GM12864 (cell line): ENCODE measurements around the gene CPEB2.

Experiments
- DNase-seq: peaks from one replicate; pipeline ENCODE4 v3.0.0-alpha.2; 2011; ENCODE audit warnings: low read depth
- H3K4me3 ChIP-seq: 2 replicates; pipeline ENCODE4 v1.5.1; 2011; ENCODE audit warnings: mild to moderate bottlenecking, low read depth, low read length, control low read depth
- CTCF ChIP-seq: IDR thresholded peaks from 2 replicates; pipeline ENCODE4 v1.5.1; 2011; ENCODE audit warnings: low read depth, mild to moderate bottlenecking, moderate library complexity, low read length, control low read depth, inconsistent platforms; ENCODE audit errors: missing control alignments

Gene CPEB2

DNA sequence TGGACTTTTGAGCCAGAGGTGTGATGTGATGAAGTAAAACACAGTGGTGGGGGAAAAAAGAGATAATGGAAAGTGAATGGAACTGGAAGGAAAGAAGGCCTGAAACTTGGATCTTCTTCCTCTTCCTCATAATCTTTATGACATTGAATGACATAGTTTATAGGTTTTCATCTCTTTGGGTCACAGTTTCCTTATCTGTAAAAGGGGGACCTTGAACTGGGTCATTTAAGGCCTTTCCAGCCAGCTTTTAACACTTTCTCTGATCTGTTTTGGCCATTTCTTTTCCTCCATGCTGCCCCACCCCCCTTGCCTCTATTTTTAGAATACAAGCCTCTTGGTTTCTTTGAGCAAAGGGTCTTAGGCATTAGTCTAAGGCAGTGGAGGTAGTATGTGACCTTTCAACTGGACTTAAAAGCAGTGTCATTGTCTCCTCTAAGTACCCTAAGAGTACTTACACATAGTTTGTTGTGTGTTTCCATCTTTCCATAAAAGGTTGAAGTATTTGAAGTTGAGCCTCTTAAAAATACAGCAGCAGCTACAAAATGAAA lies 7.8 kb downstream of the CPEB2 start:
- DNase-seq = no peak
- TF ChIP-seq CTCF = no peak
- no peak overlapping the region for H3K4me3 ChIP-seq

DNA sequence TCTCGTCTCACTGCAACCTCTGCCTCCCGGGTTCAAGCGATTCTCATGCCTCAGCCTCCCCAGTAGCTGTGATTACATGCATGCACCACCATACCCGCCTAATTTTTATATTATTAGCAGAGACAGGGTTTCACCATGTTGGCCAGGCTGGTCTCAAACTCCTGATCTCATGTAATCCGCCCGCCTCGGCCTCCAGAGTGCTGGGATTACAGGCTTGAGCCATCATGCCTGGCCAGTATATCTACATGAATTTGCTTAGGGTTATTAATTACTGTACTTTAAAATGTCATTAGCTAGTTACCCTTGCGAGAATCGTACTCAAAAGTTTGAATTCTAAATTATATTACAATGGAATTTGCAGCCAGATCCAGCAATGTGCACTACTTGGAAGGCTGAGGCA lies 8.9 kb downstream of the CPEB2 start:
- H3K4me3 ChIP-seq = no peak overlapping the region
- no peak for TF ChIP-seq CTCF
- no peak for DNase-seq

DNA sequence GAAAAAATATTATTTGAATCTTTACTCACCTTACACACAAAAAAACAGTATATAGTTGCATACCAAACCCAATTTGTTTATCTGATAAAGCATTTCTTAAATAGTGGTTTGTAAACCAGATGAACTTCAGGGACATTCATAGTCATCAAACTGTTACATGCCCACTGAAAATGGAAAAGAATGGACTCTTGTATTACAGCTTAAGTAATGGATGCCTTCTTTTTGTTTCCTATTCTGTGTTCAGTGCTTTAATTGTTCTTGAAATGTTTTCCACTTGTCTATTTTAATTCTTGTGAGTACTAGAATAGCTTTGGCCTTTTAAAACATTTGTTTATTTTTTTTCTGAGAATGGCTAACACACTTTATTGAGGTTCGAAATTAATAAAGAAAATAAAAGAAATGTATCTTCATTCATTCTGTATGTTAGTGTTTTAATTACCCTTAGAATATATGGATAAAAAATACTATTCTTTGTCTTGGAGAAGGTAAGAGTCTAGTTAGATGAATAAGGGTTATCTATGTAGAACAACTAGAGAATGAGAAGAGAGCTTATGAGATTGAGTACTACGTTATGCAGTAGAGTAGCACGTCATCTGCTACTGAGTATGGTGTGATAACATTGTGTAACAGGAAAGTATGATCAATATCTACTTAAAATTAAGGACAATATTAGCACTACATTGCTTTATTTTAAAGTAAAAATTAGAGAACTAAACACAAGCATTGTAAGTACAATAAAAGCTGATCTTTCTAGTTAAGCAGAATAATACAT lies 9.9 kb downstream of the CPEB2 start:
- no peak overlapping the region for H3K4me3 ChIP-seq
- no peak for TF ChIP-seq CTCF
- DNase-seq = no peak

DNA sequence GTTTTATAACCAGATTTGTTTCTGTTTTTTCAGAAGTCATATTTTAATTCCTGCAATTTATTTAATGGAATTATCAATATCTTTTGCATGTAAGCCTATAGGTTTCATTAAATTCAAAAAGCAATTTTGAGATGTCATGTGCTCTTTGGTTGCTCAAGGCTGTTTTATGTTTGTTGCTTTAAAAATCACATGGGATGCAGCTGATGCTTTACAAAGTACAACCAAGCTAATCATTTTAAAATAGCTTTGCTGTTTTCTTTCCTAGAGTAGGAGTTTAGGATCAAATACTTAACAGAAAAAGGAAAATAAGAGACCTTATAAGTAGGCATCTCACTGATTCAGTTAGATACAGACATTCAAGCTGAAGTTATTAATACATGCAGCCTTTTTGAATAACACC lies 11.3 kb downstream of the CPEB2 start:
- TF ChIP-seq CTCF = no peak
- no peak overlapping the region for H3K4me3 ChIP-seq

GRCh38 chr4:15015170-15015569 lies 12.9 kb downstream of the CPEB2 start:
- no peak for TF ChIP-seq CTCF
- no peak for DNase-seq
- no peak overlapping the region for H3K4me3 ChIP-seq

More for the DNA sequence above, 11.3 kb downstream of the CPEB2 start:
- DNase-seq = no peak

DNA sequence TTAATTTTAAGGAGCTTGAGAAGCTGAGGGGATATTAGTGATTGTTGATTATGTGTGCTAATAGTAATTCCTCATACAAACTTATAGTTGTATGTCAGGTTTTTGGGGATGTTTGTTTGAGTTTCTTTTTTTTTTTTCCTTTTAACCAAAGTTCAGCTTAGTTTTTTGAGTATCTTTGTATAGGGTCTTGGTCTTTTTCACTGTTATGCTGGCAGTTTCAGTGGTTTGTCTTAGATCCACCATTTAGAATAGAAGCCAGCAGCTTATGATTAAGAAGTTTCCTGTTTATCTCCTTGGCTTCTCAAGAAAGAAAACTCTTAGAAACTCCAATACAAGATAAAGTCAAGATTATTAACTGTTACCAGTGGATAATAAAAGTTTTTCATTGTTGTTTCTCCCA lies 16.1 kb downstream of the CPEB2 start:
- no peak for DNase-seq
- H3K4me3 ChIP-seq = no peak overlapping the region
- TF ChIP-seq CTCF = no peak
